Stimulated activated CD4-positive, alpha-beta T cell treated with anti-CD3 and anti-CD28 coated beads, Interleukin-4, amount 100 ng/mL, for 4 hours (primary cell): ENCODE measurements around the gene MDH1.

Source experiments
- DNase-seq, 2 experiments: peaks; one replicate each; pipeline ENCODE4 v3.0.0-alpha.2; 2020

MDH1 gene

GRCh38 chr2:63642946-63643345 lies 54.2 kb downstream of the MDH1 start:
- no peak for DNase-seq

GRCh38 chr2:63643486-63643885 lies 54.7 kb downstream of the MDH1 start:
- no peak for DNase-seq

- no peak for DNase-seq
These were observed 59.9 kb downstream of the MDH1 start for GRCh38 chr2:63648632-63649031.

GRCh38 chr2:63649829-63650228 lies 61.1 kb downstream of the MDH1 start:
- DNase-seq: no peak

- no peak for DNase-seq
These were observed 62.0 kb downstream of the MDH1 start for GRCh38 chr2:63650756-63651155.

- no peak for DNase-seq
These were observed 62.6 kb downstream of the MDH1 start for GRCh38 chr2:63651356-63651755.

GRCh38 chr2:63651861-63652651 lies 63.3 kb downstream of the MDH1 start:
- DNase-seq: no peak

- no peak for DNase-seq
These were observed 63.9 kb downstream of the MDH1 start for GRCh38 chr2:63652652-63652985.

GRCh38 chr2:63654959-63655358 lies 66.2 kb downstream of the MDH1 start:
- DNase-seq: no peak
